ENCODE data around the gene SNX8. TPM values are rescaled to one million over a fixed set of nuclear protein-coding genes. Genes with fewer than 3 reads are reported as not detected.

SNX8 gene
- total and polyA plus RNA-seq, 9 of the 15 experiments (the other 6 are each of a cell fraction or from before 2014, with no cell fraction given) = 2.7 to 51.6 (median 16.9) TPM

DNA sequence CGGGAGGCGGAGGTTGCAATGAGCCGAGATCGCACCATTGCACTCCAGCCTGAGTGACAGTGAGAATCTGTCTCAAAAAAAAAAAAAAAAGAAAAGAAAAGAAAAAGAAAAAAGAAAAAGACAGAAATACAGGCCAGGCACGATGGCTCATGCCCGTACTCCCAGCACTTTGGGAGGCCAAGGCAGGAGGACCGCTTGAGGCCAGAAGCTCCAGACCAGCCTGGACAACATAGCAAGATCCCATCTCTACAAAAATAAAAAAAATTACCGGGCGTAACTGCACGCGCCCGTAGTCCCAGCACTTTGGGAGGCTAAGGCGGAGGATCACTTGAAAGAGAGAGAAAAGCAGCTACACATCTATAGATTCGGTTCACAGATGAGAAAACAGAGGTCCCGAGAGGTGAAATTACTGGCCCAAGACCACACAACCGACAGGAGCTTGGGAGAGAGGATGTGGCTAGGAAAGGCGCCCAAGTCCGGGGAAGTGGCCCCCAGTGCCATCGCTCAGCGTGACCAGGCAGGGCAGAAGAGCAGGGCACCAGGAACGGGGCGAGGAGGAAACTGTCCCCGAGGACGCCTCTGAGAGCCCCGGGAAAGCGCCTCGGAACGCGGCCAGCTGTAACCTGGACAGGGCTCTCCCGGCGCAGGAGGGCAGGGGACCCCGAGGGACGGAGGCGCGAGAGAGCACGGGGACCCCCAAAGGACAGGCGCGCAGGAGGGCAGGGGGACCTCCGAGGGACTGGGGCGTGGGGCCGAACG lies 612 bp downstream of the SNX8 start (continued):
- TF ChIP-seq MEF2D (tag; conservative IDR thresholded peaks at IDR 0.05; ENCODE audit: low read depth) (no peak), ZEB2 (IDR thresholded peaks at IDR 0.05) (no peak), U2AF2 (optimal IDR thresholded peaks at IDR 0.05; ENCODE audit: low read depth, low read length) (no peak), ZNF134 (CRISPR knock-in tag; conservative IDR thresholded peaks at IDR 0.05) (no peak), ZNF384 (IDR thresholded peaks at IDR 0.05; ENCODE audit: low read depth, low read length) (peak; percentile 10; the same call in 1 of the 2 replicates), PTRF (tag; IDR thresholded peaks at IDR 0.05) (no peak), ZNF24 (IDR thresholded peaks at IDR 0.05) (no peak), TARDBP (IDR thresholded peaks at IDR 0.05) (no peak), ZNF140 (CRISPR knock-in tag; IDR thresholded peaks at IDR 0.05) (no peak), FOXJ3 (CRISPR knock-in tag; IDR thresholded peaks at IDR 0.05) (no peak), ZNF133 (CRISPR knock-in tag; IDR thresholded peaks at IDR 0.05) (no peak), KAT2B (IDR thresholded peaks at IDR 0.05; ENCODE audit: low read depth, low read length) (no peak), PHF8 (IDR thresholded peaks at IDR 0.05; ENCODE audit: borderline replicate concordance, low read length) (no peak), GATAD2B (IDR thresholded peaks at IDR 0.05; ENCODE audit: borderline replicate concordance) (no peak), ZFP36 (IDR thresholded peaks at IDR 0.05; ENCODE audit: low read depth, low read length, partially characterized antibody) (no peak), SNRNP70 (optimal IDR thresholded peaks at IDR 0.05; ENCODE audit: low read depth, low read length) (no peak), BCOR (IDR thresholded peaks at IDR 0.05) (peak; percentile 99), ZNF121 (CRISPR knock-in tag; conservative IDR thresholded peaks at IDR 0.05) (peak; percentile 100), ZNF695 (CRISPR knock-in tag; IDR thresholded peaks at IDR 0.05) (no peak), SETDB1 (IDR thresholded peaks at IDR 0.05; ENCODE audit: low read length) (no peak), HLTF (IDR thresholded peaks at IDR 0.05) (peak; percentile 50; the same call in 1 of the 2 replicates), ZC3H4 (CRISPR knock-in tag; IDR thresholded peaks at IDR 0.05; ENCODE audit: borderline replicate concordance) (no peak)
- TF ChIP-seq, protein P1, sequence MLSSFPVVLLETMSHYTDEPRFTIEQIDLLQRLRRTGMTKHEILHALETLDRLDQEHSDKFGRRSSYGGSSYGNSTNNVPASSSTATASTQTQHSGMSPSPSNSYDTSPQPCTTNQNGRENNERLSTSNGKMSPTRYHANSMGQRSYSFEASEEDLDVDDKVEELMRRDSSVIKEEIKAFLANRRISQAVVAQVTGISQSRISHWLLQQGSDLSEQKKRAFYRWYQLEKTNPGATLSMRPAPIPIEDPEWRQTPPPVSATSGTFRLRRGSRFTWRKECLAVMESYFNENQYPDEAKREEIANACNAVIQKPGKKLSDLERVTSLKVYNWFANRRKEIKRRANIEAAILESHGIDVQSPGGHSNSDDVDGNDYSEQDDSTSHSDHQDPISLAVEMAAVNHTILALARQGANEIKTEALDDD (IDR thresholded peaks at IDR 0.05) = no peak
- TF ChIP-seq, protein P2, sequence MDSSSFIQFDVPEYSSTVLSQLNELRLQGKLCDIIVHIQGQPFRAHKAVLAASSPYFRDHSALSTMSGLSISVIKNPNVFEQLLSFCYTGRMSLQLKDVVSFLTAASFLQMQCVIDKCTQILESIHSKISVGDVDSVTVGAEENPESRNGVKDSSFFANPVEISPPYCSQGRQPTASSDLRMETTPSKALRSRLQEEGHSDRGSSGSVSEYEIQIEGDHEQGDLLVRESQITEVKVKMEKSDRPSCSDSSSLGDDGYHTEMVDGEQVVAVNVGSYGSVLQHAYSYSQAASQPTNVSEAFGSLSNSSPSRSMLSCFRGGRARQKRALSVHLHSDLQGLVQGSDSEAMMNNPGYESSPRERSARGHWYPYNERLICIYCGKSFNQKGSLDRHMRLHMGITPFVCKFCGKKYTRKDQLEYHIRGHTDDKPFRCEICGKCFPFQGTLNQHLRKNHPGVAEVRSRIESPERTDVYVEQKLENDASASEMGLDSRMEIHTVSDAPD (CRISPR knock-in tag; IDR thresholded peaks at IDR 0.05) = no peak
- TF ChIP-seq, protein P3, sequence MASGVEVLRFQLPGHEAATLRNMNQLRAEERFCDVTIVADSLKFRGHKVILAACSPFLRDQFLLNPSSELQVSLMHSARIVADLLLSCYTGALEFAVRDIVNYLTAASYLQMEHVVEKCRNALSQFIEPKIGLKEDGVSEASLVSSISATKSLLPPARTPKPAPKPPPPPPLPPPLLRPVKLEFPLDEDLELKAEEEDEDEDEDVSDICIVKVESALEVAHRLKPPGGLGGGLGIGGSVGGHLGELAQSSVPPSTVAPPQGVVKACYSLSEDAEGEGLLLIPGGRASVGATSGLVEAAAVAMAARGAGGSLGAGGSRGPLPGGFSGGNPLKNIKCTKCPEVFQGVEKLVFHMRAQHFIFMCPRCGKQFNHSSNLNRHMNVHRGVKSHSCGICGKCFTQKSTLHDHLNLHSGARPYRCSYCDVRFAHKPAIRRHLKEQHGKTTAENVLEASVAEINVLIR (CRISPR knock-in tag; IDR thresholded peaks at IDR 0.05) = no peak
- TF ChIP-seq, protein P4, sequence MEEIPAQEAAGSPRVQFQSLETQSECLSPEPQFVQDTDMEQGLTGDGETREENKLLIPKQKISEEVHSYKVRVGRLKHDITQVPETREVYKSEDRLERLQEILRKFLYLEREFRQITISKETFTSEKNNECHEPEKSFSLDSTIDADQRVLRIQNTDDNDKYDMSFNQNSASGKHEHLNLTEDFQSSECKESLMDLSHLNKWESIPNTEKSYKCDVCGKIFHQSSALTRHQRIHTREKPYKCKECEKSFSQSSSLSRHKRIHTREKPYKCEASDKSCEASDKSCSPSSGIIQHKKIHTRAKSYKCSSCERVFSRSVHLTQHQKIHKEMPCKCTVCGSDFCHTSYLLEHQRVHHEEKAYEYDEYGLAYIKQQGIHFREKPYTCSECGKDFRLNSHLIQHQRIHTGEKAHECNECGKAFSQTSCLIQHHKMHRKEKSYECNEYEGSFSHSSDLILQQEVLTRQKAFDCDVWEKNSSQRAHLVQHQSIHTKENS (CRISPR knock-in tag; IDR thresholded peaks at IDR 0.05) = no peak

Data from K562 (cell line).